C4-2B (cell line): ENCODE results near the gene KRTAP10-12.

Experiments used
- H3K27ac ChIP-seq: fragments of 450-650 bp; 2 replicates; pipeline ENCODE4 v1.5.1; 2017
- CTCF ChIP-seq: fragments of 450-650 bp; conservative IDR thresholded peaks from 2 replicates; pipeline ENCODE4 v1.5.1; 2017; ENCODE audit warnings: mild to moderate bottlenecking
- ZFX ChIP-seq: fragments of 450-650 bp; IDR thresholded peaks from 2 replicates; pipeline ENCODE4 v1.6.1; 2017

The KRTAP10-12 gene

GRCh38 chr21:44722731-44723130, 25.8 kb downstream of the KRTAP10-12 start:
- no peak overlapping the region for H3K27ac ChIP-seq
- TF ChIP-seq ZFX (no peak), CTCF (no peak)

DNA sequence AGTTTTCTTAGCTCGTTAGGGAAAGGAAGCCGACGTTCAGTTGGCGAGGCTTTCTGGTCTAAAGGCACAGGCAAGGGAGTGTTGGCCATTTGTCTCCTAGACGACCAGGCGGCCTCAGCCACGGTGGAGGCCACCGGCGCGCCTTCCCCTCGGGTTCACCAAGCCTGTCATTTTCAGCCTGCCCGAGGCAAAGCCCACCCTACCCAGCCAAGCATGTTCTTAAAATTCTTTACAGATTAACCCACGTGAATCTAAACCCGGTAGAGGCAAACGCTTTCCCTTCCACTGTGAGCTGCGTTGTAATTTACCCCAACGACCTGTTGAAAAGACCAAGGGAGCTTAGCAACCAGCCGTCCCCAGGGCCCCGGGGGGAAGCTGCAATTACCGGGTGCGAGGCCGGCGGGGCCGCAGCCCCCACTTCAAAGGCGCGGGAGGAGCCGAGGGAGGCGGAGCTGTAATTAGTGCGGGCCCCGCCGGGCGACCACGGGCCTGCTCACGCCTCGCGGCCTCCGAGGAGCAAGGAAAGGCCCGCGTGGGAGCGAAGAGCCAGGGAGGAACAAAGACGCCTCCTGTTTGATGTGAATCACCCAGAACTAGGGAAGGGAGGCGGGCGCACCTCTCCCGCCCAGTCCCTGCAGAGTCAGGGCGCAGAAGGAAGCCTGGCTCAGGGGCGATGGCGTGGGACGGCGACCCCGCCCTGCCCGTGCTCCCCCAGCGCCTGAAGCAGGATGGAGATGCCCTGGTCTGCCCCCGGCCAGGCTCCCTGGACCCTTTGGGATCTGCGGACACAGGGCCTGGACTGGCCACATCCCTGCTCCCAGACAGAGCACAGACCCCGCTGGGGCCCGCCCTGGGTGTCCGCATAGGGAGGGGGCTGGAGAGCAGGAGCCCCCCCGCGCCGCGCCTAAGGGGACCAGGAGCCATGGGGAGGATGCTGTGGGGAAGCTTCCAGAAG, 26.5 kb downstream of the KRTAP10-12 start:
- no peak for TF ChIP-seq ZFX
- TF ChIP-seq CTCF: no peak
- H3K27ac ChIP-seq: no peak overlapping the region

GRCh38 chr21:44724196-44724595, 27.2 kb downstream of the KRTAP10-12 start:
- no peak for TF ChIP-seq CTCF

GRCh38 chr21:44724926-44725325, 28.0 kb downstream of the KRTAP10-12 start:
- TF ChIP-seq ZFX: no peak
- no peak for TF ChIP-seq CTCF
- H3K27ac ChIP-seq: no peak overlapping the region

More at GRCh38 chr21:44724196-44724595, 27.2 kb downstream of the KRTAP10-12 start:
- no peak overlapping the region for H3K27ac ChIP-seq

DNA sequence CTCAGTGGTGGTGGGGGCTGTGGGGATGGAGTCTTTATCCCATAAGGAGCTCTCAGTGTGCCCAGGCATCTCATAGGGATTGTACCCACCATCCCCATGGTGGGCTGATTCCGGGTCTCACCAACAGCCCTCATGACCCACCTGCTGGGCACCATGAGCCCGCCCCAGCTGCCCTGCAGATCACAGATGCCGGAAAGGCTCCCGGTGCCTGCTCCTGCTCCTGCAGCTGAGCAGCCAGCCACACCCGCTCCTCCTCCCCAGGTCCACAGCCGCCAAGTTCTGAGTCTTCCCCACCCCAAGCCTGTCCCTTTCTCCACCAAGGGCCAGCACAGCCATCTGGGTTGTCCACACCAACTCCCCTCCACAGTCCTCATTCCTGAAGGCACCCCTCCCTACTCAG, 29.9 kb downstream of the KRTAP10-12 start:
- TF ChIP-seq ZFX: no peak
- TF ChIP-seq CTCF: no peak
- H3K27ac ChIP-seq: no peak overlapping the region

- TF ChIP-seq CTCF (no peak), ZFX (no peak)
These were observed 30.3 kb downstream of the KRTAP10-12 start for GRCh38 chr21:44727321-44727720.

DNA sequence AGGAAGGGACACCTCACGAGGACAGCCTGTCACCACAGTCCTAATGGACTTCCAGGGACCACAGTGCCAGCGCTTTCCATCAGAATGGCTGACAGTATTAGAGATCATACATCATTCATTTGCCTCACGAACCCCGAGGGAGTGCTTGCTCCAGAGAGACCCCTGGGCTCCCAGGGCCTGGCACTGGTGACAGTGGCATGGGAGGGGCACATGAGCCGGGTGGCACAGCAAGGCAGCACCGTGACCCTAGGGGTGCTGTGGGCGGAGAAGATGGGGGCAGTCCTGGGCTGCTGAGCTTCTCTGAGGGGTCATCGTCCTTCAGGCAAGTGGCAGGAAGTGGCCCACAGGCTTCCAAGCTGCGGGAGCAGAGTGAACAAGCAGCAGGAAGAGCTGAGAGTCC, 30.8 kb downstream of the KRTAP10-12 start:
- H3K27ac ChIP-seq: no peak overlapping the region
- TF ChIP-seq CTCF: no peak
- no peak for TF ChIP-seq ZFX

More at GRCh38 chr21:44727321-44727720, 30.3 kb downstream of the KRTAP10-12 start:
- H3K27ac ChIP-seq: no peak overlapping the region
